Transverse colon (tissue), 4 donors: ENCODE measurements around the gene CCM2.

Experiments used
- POLR2A ChIP-seq: fragments of 450-650 bp; IDR thresholded peaks from one replicate; pipeline ENCODE4 v1.6.1; 2016; ENCODE audit warnings: antibody characterized with exemption, mild to moderate bottlenecking, moderate library complexity
- POLR2AphosphoS5 ChIP-seq, 3 donors: sonication (generic); formaldehyde crosslinking; IDR thresholded peaks; one replicate each; pipeline ENCODE4 v1.6.1; 2016; ENCODE audit warnings: antibody characterized with exemption in 3 of 3
- TF ChIP-seq, protein P1 (sequence below), 5 experiments: fragments of 200-600 bp in 3 of 5; fragments of 450-650 bp in 2 of 5; sonication (generic) in 3 of 5; IDR thresholded peaks; 1 replicate in 2 of 5; 2 replicates in 3 of 5; pipeline ENCODE4 v1.5.1; 2016 to 2017; ENCODE audit warnings: antibody characterized with exemption in 5 of 5, inconsistent platforms in 3 of 5, mild to moderate bottlenecking in 2 of 5, moderate library complexity in 1 of 5

DNA sequence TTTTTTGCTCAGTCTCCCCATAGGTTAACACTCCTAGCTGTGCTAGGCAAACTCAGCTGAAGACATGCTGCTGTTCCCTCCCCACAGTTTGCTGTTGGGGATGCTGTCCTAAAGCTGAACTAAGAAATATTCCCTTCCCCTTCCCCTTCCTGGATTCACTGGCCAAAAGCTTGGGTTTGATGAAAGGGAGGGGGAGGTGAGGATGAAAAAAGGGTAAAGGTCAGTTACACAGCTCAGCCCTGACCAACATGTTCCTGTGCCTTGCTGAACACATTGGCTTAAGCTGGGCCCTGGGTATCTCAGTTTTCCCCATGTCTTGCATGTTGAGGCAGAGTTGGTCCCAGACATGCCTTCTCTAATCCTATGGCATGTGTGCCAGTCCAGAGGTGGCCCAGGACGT, 15.3 kb downstream of the CCM2 start:
- no peak for TF ChIP-seq POLR2A
- TF ChIP-seq, protein P1, sequence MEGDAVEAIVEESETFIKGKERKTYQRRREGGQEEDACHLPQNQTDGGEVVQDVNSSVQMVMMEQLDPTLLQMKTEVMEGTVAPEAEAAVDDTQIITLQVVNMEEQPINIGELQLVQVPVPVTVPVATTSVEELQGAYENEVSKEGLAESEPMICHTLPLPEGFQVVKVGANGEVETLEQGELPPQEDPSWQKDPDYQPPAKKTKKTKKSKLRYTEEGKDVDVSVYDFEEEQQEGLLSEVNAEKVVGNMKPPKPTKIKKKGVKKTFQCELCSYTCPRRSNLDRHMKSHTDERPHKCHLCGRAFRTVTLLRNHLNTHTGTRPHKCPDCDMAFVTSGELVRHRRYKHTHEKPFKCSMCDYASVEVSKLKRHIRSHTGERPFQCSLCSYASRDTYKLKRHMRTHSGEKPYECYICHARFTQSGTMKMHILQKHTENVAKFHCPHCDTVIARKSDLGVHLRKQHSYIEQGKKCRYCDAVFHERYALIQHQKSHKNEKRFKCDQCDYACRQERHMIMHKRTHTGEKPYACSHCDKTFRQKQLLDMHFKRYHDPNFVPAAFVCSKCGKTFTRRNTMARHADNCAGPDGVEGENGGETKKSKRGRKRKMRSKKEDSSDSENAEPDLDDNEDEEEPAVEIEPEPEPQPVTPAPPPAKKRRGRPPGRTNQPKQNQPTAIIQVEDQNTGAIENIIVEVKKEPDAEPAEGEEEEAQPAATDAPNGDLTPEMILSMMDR (IDR thresholded peaks at IDR 0.05): no peak
- no peak for TF ChIP-seq POLR2AphosphoS5 (IDR thresholded peaks at IDR 0.05)
